Measurements from ENCODE around the gene ATG10.

- TF ChIP-seq POLR2A (IDR thresholded peaks at IDR 0.05): no peak
- TF ChIP-seq CTCF (IDR thresholded peaks at IDR 0.05): peak in 1 of 12 donors; percentile 16
Observed at GRCh38 chr5:82018462-82018861, 46.6 kb downstream of the ATG10 start.

All from heart left ventricle (tissue), 13 donors.